Esophagus squamous epithelium (tissue), 4 donors: Measurements from ENCODE around the gene SPCS3.

Experiments
- CTCF ChIP-seq, 6 experiments: fragments of 450-650 bp in 4 of 6; fragments of 200-600 bp in 2 of 6; sonication (generic) in 2 of 6; IDR thresholded peaks; one replicate each; pipeline ENCODE4 v1.5.1; 2016 to 2019; ENCODE audit warnings: antibody characterized with exemption in 6 of 6, mild to moderate bottlenecking in 4 of 6, moderate library complexity in 4 of 6
- POLR2A ChIP-seq, 4 donors: fragments of 450-650 bp; IDR thresholded peaks; one replicate each; pipeline ENCODE4 v1.6.1; 2017; ENCODE audit warnings: antibody characterized with exemption in 4 of 4, mild to moderate bottlenecking in 4 of 4, moderate library complexity in 3 of 4

- TF ChIP-seq POLR2A (IDR thresholded peaks at IDR 0.05) (no peak), CTCF (IDR thresholded peaks at IDR 0.05) (no peak)
Observed at GRCh38 chr4:176276710-176277109, 43.1 kb upstream of the SPCS3 start.
